HG02943 (cell line): ENCODE results near the gene BTBD9.

Source experiments
- ATAC-seq: cut with Tn5 transposase; IDR thresholded peaks from one replicate; pipeline ENCODE4 v1.9.1; 2021; ENCODE audit warnings: mild to moderate bottlenecking, low read depth, moderate library complexity; ENCODE audit not compliant: unreplicated experiment

The BTBD9 gene

GRCh38 chr6:38639498-38640215 is at the start of gene BTBD9:
Gene BTBD9 (minus strand): TSS chr6:38639929.
- ATAC-seq, result peak; percentile 76

- ATAC-seq, result peak; percentile 83
Measured at GRCh38 chr6:38688579-38689087, 48.9 kb upstream of the BTBD9 start.

- no peak for ATAC-seq
Measured at GRCh38 chr6:38687549-38687948, 47.8 kb upstream of the BTBD9 start.

GRCh38 chr6:38687043-38687353 is 47.3 kb upstream of the BTBD9 start:
- ATAC-seq, result no peak

DNA sequence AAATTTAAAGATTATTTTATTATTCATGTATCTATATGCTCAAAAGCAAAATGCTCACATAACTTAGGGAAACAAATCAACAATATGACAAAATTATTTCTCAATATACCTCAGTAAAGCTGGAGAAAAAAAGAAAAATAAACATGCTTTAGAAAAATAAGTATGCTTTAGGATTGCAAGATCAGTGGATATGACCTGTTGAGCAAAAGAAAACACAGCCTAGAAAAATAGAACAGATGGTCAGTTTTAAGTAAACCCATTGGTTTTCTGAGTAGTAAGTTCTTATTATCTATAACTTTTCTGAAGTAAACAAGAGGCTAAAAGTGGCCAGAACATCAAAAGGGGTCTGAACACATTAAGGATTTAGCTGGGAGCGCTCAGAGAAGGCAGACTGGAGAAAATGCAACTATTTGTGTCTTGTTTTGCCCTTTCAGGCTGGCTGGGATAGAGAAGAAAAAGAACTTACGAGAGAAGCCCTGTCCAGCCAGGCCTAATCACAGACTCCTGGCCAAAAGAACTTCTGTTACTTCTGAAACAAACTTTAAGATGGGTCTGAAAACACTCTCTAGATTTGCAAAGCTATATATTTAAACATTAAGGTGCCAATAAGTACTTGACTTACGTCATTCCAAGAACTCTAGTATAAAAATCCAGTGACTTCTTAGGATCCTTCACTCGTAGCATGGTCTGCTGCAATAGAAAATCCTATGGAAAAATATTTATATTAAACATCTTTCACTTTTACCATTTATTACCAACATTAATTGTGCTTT is 46.7 kb upstream of the BTBD9 start:
- no peak for ATAC-seq

- no peak for ATAC-seq
Measured at GRCh38 chr6:38684904-38685303, 45.2 kb upstream of the BTBD9 start.

DNA sequence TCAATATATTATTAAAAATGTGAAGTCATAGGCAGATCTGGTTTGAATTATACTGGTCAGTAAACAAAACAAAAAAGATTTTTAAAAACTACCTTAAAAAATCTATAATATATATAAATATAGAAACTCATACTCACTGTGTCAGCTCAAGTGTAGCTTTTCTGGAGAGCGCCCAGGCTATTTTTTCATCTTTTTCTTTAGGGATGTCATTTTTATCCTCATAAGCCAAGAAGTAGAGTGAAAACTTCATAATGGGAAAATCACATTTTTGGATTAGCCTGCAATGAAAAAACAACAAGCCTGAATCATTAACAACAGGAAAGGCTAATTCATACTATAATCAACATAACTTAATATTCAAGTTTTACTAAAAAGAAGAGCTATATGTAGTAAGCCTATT is 44.5 kb upstream of the BTBD9 start:
- no peak for ATAC-seq

- no peak for ATAC-seq
Measured at GRCh38 chr6:38681850-38682249, 42.1 kb upstream of the BTBD9 start.

- ATAC-seq, result no peak
Measured at GRCh38 chr6:38679668-38680067, 39.9 kb upstream of the BTBD9 start.

GRCh38 chr6:38678178-38678760 is 38.5 kb upstream of the BTBD9 start:
- ATAC-seq, result no peak

DNA sequence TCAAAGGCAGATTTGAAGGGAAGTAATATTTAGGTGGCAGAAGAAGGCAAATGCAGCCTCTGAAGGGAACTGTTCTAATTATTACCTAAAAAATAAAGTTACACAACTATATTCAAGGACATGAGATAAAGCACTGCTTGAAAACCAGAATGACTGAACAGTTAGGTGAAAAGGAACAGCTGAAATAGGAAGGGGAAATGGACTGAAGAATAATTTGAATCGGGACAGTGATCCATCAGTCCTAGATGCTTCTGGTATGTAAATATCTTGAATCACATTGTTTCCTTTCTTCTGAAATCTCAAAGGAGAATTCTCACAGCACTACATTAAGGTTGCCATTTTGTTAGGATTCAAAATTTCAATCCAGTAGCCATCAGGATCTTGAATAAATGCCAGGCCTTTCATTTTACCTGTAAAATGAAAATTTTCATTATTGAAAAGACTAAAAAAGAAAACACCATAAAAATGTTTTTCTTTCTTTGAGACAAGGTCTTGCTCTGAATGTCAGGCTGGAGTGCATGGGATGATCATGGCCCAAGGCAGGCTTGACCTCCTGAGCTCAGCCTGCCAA is 37.3 kb upstream of the BTBD9 start:
- ATAC-seq, result no peak

DNA sequence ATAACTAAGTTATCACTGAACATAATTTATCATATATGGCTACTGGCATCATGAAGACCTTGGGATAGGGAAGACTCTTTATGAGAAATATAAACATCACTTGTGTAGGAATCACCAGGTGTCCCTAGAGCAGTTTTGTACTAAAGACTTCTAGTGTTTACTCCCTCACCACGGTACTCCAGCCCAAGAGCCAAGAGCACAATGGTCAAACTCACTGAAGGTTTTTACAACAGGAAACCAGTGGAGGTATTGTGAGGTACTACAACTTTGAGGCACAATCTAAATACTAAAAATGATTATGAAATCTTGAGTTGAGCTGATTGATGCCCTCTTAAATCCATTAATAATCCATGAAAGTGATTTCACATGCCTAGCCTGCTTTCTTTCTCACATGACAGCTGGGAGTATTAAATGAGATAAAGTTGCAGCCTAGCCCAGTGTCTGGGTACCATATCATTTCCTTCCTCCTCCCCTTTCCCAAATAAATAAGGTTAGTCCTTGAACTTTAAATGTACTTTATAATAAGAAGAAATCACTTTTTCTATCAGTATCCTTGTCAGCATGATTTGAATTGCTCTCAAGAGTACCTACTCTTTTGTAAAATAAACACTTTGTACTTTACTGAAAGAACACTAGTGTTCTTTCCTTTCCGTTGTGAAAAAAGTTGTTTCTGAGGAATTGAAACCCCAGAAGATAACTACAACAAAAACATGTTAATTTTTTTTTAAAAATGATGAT is 36.7 kb upstream of the BTBD9 start:
- no peak for ATAC-seq

- no peak for ATAC-seq
Measured at GRCh38 chr6:38673397-38674165, 33.9 kb upstream of the BTBD9 start.

DNA sequence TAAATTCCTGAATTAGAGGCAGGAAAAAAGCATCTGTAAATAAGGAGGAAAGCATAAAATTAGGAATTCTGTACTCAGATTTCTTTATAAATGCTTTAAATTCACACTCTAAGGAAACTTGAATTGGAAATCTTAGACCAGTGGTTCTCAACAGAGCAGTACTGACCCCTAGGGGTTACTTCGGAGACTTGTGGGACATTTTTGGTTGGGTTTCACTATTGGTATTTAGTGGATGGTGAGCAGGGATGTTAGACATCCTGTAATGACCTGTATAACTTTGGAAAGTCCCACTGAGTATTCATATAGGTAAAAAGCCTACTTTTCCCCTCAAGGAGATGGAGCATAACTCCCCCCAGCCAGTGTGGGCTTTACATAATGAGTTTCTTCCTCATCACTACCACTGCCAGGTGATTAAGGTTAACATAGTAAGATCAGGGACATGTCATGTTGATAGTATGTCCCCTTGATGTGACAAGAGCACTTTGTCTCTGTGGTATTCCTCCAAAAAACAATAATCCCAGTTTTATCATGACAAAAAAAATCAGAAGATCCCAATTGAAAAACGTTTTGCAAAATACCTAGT is 32.2 kb upstream of the BTBD9 start:
- ATAC-seq, result no peak

DNA sequence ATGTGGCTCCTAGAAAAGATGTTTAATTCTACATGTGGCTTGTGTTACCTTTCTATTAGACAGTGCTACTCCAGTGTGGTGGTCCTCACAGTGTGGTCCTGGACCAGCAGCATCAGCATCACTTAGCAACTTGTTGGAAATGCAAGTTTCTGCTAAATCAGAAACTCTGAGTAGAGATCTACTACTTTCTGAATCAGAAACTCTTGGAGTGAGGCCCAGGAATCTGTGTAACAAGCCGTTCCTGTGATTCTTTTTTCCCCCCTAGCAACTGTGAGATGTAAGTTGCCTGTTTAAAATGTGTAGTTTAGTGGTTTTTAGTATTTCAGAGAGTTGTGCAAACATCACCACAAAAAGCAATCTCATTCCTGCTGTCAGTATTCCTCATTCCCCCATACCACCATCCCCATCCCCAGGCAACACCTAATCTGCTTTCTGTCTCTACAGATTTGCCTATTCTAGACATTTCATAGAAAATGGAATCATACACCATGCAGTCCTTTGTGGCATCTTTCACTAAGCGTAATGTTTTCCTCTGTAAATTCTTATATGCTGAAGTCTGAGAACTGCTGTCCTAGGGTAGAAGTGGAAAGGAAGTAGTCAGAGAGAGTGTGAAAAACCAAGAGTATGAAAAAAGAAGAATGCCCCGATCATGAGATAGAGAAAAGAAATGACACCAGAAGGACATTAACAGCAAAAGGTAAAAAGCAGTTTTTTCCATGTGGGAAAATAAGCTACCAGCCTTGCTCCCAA is 18.9 kb upstream of the BTBD9 start:
- ATAC-seq, result no peak

DNA sequence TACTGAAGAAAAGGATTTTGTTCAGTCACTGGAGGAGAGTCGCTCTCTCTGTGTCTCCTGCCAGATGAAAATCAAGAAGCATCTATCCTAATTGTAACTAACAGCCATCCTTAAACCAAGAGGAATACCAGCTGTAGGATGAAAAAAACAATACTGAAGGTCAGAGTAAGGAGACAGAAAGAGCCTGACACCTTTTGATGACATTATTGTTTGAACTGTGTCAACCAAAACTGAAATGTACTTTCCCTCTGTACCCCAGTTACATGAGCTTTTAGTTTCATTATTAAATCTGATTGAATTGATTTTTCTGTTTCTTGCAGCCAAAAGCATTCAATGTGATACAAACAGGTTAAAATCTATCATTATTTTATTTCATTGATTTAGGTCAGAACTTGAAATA is 17.2 kb upstream of the BTBD9 start:
- ATAC-seq, result no peak

DNA sequence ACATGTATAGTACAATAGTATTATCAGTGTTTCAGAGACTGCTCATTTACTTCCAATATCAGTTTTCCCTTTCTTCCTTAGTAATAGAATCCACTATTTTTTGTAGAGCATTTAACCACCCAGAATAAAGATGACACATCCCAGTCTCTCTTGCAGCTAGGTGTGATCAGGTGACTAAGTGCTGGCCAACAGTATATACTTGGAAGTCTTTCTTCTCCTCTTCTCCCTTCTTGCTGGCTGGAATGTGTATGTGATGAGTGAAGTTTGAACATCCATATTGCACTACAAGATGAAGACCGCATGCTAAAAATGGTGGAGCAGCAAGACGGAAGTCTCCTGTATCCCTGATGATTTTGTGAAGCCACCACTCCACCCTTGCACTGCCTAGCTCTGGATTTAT is 14.5 kb upstream of the BTBD9 start:
- ATAC-seq, result no peak

DNA sequence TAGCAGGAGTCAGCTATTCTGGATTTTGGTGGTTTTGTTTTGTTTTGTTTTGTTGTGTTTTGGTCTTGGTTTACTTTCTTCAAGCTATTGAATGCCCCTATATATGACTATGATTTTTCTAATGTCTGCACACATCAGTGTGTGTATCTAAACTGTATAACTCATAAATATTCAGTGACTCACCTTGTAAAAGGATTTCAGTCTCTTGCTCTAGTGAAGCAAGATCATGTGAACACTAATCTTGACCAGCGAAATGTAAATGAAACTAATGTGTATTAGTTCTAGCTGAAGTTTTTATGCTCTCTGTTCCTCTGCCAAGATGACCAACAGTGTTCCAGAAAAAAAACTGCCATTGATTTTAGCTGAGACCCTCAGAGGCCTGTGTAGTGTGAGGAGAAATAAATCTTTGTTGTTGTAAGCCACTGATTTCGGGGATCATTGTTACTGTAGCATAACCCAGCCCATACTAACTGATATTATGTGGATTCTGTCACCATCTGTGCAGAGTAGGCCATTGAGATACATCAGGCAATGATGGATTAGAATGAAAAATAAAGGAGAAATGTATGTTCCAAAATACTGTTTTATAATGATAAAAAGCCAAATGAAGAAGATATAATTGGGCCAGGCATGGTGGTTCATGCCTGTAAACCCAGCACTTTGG is 11.5 kb upstream of the BTBD9 start:
- no peak for ATAC-seq
